Urothelium cell line (cell line): ENCODE measurements around the gene GGPS1.
"Not testable (repeated sequence)": the region's sequence is repeated elsewhere in the genome, so short reads cannot be mapped to it uniquely, and the experiment has no call there.

ENCODE experiments used
- DNase-seq: peaks from one replicate; pipeline ENCODE4 v3.0.0; 2011; ENCODE audit warnings: low spot score, mixed read lengths
- FAIRE-seq: peaks from 2 replicates; lab custom pipeline; 2011; peaks lifted over from hg19 to GRCh38; lab: Jason Lieb, UNC

GGPS1 gene

DNA sequence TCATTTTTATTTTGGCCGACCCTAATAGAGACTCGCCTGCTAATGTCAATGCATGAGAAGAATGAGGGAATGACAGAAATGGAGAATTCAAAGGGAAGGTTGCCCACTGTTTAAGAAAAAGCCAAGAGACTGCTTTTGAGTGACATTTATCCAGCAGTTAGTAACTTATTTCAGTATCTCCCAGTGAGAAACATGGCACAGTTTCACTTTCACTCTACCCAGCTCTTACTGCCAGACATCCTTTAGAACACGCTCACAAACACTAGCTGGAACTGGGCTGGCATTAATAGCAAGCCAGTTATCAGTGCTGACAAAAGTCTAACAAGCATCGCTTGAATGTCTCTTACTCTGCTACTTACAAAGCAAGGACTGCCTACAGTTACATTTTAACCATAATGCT lies 8.5 kb downstream of the GGPS1 start:
- no peak for FAIRE-seq

DNA sequence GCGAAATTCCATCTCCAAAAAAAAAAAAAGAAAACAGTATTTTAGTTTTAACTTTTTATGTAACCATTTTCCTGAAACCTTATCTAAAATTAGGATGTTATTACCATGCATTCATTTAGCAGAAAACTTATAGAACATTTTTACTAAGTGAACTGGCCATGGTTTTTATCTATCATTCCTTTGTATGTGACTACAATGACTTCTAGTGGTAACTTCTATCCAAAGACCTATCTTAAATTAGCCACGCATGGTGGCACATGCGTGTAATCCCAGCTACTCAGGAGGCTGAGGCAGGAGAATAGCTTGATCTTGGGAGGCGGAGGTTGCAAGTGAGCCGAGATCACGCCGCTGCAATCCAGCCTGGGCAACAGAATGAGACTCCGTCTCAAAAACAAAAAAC lies 11.4 kb downstream of the GGPS1 start:
- FAIRE-seq: no peak
- DNase-seq: no peak

More for the DNA sequence above, 8.5 kb downstream of the GGPS1 start:
- no peak for DNase-seq

DNA sequence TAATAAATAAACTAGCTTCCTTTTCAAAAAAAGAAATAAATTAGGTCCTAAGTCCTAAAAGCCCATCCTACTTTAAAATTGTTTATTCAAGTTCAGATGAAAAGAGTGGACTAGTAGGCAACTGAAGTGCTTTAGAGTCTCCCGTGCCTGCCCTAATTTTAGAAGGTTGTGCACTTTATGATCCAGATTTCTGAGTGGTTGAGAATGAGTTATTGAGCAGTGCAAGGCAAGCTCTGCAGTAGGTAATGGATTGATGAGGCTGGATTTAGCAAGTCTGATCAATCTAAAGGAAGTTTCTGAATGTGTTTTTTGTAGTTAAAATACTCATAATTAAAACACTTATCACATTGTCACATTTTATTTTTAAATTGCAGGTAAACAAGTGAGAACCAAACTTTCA lies 13.0 kb downstream of the GGPS1 start:
- FAIRE-seq (no peak), DNase-seq (no peak)

DNA sequence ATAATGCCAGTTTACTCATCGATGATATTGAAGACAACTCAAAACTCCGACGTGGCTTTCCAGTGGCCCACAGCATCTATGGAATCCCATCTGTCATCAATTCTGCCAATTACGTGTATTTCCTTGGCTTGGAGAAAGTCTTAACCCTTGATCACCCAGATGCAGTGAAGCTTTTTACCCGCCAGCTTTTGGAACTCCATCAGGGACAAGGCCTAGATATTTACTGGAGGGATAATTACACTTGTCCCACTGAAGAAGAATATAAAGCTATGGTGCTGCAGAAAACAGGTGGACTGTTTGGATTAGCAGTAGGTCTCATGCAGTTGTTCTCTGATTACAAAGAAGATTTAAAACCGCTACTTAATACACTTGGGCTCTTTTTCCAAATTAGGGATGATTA lies 13.7 kb downstream of the GGPS1 start:
- FAIRE-seq (no peak), DNase-seq (no peak)

DNA sequence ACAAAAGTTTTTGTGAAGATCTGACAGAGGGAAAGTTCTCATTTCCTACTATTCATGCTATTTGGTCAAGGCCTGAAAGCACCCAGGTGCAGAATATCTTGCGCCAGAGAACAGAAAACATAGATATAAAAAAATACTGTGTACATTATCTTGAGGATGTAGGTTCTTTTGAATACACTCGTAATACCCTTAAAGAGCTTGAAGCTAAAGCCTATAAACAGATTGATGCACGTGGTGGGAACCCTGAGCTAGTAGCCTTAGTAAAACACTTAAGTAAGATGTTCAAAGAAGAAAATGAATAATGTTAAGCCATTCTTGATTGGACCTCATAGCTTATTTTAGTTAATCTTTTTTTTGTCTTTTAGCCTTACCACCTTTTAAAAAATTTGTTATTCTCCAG lies 14.1 kb downstream of the GGPS1 start:
- no peak for DNase-seq
- FAIRE-seq: no peak

DNA sequence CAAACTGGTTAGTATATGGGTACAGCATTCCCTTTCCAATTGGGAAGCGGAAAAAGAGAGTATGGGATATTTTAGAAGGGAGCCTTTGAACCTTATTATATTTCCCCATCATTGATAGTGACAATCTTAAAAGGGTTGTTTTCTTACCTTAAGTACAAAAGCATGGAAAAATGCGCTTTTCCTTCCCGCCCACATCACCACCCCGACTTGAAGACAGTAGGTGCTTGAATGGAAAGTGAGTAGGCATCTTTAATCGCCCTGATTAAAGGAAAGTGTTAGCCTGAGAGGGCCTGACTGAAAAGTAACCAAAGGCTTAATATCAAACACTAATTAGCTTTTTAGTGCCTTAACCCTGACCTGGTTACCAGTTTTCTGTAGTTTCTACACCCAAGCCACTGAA lies 15.4 kb downstream of the GGPS1 start:
- FAIRE-seq (no peak), DNase-seq (no peak)

DNA sequence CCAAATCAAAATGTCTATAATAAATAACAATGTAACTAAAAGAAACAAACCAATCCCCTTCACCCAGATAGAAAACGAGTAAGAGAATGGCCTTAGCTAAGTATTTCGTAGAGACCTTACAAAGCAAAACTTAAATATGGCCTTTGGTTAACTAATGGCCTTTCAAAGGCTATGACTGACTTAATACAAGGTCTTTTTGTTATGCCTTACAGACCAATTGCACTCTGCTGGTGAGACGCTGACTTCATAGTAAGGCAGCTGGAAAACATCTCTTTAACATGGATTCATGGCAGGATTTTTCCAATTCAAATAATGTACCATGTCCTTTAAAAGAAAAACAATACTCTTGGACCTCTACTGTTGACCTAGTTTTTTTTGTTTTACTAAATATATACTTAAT lies 23.1 kb downstream of the GGPS1 start:
- DNase-seq: no peak
- no peak for FAIRE-seq

DNA sequence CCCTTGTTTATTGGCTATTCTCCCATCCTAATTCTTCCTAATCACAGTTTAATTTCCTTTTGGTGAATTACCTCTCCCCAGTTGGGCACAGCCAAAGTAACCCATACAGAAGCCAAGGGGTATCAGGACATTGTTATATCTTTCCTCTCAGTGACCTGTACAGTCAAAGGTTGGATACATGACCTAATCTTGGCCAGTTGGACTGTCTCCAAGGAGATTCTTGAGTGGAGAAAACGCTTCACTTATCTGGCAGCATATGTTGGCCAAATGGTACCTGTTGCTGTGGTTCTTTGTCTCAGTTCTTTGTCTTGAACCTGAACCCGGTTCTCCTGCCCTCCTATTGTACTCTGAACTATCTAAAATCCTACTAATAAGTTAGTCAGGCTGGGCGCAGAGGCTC lies 23.5 kb downstream of the GGPS1 start:
- FAIRE-seq: no peak
- DNase-seq: no peak

DNA sequence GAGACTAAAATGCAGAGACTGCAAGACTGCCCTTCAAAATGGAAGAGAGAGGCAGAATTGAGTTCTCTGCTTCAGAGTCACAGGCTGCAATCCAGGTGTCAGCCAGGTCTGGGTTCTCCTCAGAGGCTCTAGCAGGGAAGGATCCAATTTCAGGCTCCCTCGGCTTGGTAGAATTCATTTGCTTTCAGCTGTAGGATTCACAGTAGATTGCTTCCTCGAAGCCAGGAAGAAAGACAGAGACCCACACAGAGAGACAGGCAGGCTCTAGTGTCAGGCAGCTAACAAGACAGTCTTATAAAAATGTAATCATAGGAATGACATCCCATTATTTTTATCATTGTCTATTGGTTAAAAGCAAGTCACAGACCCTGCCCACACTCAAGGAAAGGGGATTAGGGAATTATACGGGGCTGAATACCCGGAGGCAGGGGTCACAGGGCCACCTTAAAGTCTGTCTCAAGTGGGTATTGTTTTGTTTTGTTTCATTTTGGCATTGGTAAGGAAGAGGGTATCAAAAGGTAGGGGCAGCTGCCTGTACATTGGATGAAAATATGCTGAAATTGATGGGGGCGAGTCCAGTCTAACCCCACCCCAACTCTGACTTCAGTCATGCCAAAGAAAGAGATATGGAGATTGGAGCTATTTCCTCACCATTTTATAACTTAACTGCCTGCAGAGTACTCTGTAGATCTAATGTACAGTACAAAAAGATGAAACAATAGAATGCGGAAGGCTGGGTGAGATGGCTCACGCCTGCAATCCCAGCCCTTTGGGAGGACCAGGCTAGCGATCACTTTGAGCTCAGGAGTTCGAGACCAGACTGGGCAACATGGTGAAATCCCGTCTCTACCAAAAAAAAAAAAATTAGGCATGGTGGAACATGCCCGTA lies 29.4 kb downstream of the GGPS1 start:
- FAIRE-seq (no peak), DNase-seq (no peak)

DNA sequence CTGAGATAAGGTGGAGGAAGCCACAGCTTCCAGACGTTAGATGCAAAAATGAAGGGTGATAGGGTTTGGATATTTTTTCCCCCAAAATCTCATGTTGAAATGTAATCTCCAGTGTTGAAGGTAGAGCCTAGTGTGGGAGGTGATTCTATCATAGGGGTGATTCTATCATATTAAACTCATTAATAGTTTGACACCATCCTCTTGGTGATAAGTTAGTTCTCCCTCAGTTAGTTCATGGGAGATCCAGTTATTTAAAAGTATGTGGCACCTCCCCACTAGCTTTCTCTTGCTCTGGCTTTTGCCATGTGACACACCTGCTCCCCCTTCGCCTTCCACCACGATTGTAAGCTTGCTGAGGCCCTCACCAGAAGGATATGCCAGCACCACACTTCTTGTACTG lies 30.5 kb downstream of the GGPS1 start:
- no peak for FAIRE-seq

DNA sequence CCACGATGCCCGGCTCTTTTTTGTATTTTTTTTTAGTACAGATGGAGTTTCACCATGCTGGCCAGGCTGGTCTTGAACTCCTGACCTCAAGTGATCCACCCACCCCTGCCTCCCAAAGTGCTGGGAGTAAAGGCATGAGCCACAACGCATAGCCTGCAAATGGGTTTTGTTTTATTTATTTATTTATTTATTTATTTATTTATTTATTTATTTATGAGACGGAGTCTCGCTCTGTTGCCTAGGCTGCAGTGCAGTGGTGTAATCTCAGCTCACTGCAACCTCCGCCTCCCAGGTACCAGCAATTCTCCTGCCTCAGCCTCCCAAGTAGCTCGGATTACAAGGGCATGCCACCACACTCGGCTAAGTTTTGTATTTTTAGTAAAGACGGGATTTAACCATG lies 35.8 kb downstream of the GGPS1 start:
- not testable (repeated sequence) for DNase-seq, FAIRE-seq

More for the DNA sequence above, 30.5 kb downstream of the GGPS1 start:
- no peak for DNase-seq

DNA sequence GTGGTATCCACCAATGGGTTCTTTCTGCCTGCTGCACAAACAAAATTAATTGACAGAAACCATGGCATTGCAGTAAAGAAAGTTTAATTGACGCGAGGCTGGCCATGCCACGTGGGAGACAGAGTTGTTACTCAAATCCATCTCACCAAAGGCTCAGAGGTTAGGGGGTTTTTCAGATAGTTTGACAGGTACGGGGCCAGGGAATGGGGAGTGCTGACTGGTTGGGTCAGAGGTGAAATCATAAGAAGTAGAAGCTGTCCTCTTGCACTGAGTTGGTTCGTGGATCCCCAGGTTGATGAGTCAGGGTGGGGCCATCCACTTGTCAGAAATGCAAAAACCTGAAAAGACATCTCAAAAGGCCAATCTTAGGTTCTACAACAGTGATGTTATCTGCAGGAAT lies 37.9 kb downstream of the GGPS1 start:
- DNase-seq: no peak
- no peak for FAIRE-seq

DNA sequence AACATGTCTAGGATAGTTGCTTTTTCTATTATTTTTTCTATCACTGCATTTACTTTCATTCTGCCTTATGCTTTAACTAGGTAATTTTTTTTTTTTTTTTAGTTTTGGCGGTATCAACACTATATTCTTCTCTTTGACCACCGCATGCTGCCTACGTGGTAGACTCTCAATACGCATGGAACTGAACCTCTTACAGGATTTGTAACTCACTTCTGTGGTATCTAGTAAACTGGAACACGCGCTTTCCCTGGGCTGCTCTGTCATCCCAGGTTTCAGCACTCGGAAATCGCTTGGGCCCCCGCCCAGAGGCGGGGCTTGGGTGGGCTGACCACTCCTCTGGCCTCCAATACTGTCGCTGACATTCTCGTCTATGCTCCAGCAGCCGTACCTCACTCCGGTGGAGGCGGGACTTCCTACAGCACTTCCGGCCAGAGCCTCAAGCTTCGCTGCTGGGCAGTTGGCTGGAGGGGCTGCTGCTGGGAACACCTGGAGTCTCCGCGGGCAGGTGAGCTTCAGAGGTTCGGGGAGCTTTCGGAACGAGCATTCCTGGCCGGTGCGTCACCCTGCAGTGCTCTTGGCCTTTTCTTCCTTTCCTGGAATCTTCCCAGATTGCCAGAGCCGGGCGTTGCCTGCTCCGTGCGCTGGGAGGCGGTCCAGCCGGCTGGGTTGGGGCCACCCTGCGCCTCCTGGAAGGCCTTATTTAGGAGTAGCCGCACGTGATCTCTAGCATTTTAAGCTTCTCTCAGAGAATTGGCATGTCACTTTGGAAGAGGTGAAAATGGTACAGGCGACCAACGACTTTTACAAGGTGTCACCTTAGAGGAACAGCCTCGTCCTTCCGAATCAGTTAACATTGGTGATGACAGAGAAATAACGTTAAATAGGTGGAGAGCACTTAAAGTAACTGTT lies 38.9 kb downstream of the GGPS1 start, which contains the start of gene TBCE:
Gene TBCE (plus strand): TSS at position 428 of the 909 bp plus-strand sequence. CDS start 12,623 bp downstream, outside the sequence.
- peak; percentile 55 for FAIRE-seq

DNA sequence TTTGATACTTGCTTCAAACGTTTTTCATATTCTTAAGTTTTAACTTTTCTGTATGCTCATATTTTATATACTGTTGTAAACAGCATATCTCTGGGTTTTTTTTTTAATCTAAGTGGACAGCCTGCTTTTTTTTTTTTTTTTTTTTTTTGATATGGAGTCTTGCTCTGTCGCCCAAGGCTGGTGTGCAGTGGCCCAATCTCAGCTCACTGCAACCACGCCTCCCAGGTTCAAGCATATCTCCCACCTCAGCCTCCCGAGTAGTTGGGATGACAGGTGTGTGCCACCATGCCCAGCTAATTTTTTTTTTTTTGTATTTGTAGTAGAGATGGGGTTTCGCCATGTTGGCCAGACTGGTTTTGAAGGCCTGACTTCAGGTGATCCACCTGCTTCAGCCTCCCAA lies 40.1 kb downstream of the GGPS1 start:
- DNase-seq (no peak), FAIRE-seq (no peak)

More for the DNA sequence above, 38.9 kb downstream of the GGPS1 start, which contains the start of gene TBCE:
- DNase-seq: peak; percentile 98

DNA sequence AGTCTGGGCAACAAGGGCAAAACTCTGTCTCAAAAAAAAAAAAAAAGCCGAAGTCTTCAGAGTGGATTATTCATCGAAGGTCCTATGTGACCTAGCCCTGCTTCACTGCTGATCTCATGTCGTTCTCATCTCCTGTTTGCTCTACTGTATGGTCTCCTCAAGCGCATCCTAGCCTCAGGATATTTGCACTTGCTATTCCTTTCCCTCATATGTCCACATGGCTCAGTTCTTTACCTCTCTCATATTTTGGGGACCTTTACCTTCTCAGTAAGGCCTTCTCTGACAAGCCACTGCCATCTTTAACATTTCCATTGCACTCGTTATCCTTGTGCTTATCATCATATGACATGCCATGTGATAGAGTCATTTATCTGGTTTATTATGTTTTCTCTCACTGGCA lies 41.4 kb downstream of the GGPS1 start:
- DNase-seq: no peak
- FAIRE-seq: no peak

DNA sequence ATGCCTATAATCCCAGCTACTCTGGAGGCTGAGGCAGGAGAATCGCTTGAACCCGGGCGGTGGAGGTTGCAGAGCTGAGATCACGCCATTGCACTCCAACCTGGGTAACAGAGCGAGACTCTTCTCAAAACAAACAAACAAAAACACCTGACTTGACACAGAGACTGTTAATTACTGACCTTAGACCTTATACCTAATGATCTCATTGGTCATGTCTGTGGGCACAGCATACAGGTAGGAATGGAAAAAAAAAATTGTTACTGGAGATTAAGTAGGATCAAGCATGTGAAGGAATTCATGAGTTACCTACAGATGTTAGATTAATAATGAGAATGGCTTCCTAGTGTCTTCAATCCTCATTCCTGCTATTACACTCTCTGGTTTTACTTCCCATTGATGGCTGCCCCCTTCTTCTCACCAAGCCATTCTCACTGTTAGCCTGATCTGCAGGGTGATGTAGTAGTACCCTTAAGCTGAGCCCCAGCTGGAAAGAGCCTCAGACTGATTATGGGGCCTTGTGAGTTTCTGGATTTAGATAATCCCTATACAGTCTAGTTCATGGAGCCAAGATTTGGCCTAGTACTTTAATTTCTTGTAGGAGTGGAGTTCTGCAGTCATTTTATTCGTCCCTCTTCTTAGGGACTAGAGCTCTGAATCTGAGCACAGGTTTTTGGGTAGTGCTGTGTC lies 47.7 kb downstream of the GGPS1 start:
- no peak for FAIRE-seq
- DNase-seq: no peak

DNA sequence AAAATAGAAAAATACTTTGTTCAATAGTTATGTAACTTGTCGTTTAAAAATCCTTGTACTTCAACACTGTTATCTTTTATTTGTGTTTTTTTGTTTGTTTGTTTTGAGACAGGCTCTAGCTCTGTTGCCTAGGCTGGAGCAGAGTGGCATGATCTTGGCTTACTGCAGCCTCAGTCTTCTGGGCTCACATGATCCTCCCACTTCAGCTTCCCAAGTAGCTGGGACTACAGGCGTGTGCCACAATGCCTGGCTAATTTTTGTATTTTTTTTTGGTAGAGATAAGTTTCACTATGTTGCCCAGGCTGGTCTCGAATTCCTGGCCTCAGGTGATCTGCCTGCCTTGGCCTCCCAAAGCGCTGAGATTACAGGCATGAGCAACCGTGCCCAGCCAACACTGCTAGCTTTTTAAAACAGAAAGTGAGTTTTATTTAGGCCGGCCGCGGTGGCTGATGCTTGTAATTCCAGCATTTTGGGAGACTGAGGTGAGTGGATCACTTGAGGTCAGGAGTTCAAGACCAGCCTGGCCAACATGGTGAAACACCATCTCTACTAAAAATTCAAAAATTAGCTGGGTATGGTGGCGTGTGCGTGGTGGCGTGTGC lies 49.9 kb downstream of the GGPS1 start:
- not testable (repeated sequence) for DNase-seq, FAIRE-seq

DNA sequence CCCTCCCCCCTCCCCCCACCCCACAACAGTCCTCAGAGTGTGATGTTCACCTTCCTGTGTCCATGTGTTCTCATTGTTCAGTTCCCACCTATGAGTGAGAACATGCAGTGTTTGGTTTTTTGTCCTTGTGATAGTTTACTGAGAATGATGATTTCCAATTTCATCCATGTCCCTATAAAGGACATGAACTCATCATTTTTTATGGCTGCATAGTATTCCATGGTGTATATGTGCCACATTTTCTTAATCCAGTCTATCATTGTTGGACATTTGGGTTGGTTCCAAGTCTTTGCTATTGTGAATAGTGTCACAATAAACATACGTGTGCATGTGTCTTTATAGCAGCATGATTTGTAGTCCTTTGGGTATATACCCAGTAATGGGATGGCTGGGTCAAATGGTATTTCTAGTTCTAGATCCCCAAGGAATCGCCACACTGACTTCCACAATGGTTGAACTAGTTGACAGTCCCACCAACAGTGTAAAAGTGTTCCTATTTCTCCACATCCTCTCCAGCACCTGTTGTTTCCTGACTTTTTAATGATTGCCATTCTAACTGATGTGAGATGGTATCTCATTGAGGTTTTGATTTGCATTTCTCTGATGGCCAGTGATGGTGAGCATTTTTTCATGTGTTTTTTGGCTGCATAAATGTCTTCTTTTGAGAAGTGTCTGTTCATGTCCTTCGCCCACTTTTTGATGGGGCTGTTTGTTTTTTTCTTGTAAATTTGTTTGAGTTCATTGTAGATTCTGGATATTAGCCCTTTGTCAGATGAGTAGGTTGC lies 53.8 kb downstream of the GGPS1 start:
- DNase-seq, FAIRE-seq: not testable (repeated sequence)

DNA sequence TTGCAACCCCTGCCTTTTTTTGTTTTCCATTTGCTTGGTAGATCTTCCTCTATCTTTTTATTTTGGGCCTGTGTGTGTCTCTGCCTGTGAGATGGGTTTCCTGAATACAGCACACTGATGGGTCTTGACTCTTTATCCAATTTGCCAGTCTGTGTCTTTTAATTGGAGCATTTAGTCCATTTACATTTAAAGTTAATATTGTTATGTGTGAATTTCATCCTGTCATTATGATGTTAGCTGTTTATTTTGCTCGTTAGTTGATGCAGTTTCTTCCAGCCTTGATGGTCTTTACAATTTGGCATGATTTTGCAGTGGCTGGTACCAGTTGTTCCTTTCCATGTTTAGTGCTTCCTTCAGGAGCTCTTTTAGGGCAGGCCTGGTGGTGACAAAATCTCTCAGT lies 57.3 kb downstream of the GGPS1 start:
- FAIRE-seq, DNase-seq: not testable (repeated sequence)

DNA sequence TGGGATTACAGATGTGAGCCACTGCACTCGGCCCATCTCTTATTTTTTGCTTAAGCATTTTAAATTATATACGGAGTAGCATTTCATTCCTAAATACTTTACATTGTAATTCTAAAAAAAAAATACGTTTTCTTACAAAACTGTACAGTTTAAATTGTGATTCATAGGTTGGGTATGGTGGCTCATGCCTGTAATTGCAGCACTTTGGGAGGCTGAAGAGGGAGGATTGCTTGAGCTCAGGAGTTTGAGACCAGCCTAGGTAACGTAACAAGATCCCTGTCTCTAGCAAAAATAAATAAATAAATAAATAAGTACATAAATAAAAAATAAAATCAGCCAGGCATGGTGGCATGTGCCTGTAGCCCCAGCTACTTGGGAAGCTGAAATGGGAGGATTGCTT lies 63.5 kb downstream of the GGPS1 start:
- FAIRE-seq (no peak), DNase-seq (no peak)
